Chondrocyte (in vitro differentiated cells): ENCODE results near the gene ARHGEF2. TPM values are rescaled to one million over a fixed set of nuclear protein-coding genes. Genes with fewer than 3 reads are reported as not detected.
A peak's percentile ranks its signal among the peaks of the same experiment; 100 is the strongest.

ENCODE experiments used
- DNase-seq: peaks from one replicate; pipeline ENCODE4 v3.0.0; 2021; ENCODE audit warnings: mixed read lengths, low spot score
- H3K27ac Mint-ChIP-seq: one replicate; pipeline ENCODE4 v1.8.0; 2021; ENCODE audit warnings: mild to moderate bottlenecking, moderate library complexity, mixed read lengths; ENCODE audit not compliant: unreplicated experiment
- H3K27me3 Mint-ChIP-seq: 2 replicates; pipeline ENCODE4 v1.8.0; 2021; ENCODE audit warnings: low read depth, mixed read lengths
- H3K36me3 Mint-ChIP-seq: 2 replicates; pipeline ENCODE4 v1.8.0; 2021; ENCODE audit warnings: low read depth, mixed read lengths
- H3K4me1 Mint-ChIP-seq: 2 replicates; pipeline ENCODE4 v1.8.0; 2021; ENCODE audit warnings: low read depth, mild to moderate bottlenecking, mixed read lengths
- H3K4me3 Mint-ChIP-seq: one replicate; pipeline ENCODE4 v1.8.0; 2021; ENCODE audit warnings: mild to moderate bottlenecking, moderate library complexity, mixed read lengths; ENCODE audit not compliant: unreplicated experiment
- H3K9me3 Mint-ChIP-seq: 2 replicates; pipeline ENCODE4 v1.8.0; 2021; ENCODE audit warnings: low read depth, mixed read lengths
- CTCF ChIP-seq: fragments of 200-600 bp; sonication (generic); IDR thresholded peaks from 2 replicates; pipeline ENCODE4 v1.5.0; 2021; ENCODE audit warnings: antibody characterized with exemption, mild to moderate bottlenecking, moderate library complexity
- total RNA-seq: library from RNA; stranded (reverse); gene quantifications from 3 replicates; pipeline ENCODE4 v1.2.1, GENCODE V29; 2021

The ARHGEF2 gene
- total RNA-seq, 1 donor from 2014 or later, result 203 TPM

GRCh38 chr1:155946633-155947219 lies 31.6 kb downstream of the ARHGEF2 start:
- H3K36me3 Mint-ChIP-seq, result peaks cover 31% of the 10 kb centered on the region
- peaks cover 25% of the 10 kb centered on the region for H3K4me1 Mint-ChIP-seq
- no peak for TF ChIP-seq CTCF
- H3K27ac Mint-ChIP-seq, result no peak overlapping the region
- DNase-seq, result no peak
- H3K9me3 Mint-ChIP-seq, result no peaks in the 10 kb centered on the region
- no peaks in the 10 kb centered on the region for H3K27me3 Mint-ChIP-seq
- no peak overlapping the region for H3K4me3 Mint-ChIP-seq

GRCh38 chr1:155944444-155944799 lies 33.9 kb downstream of the ARHGEF2 start:
- H3K27me3 Mint-ChIP-seq, result no peaks in the 10 kb centered on the region
- no peak overlapping the region for H3K4me3 Mint-ChIP-seq
- no peak for DNase-seq
- H3K27ac Mint-ChIP-seq, result no peak overlapping the region
- peaks cover 42% of the 10 kb centered on the region for H3K4me1 Mint-ChIP-seq
- H3K36me3 Mint-ChIP-seq, result peaks cover 18% of the 10 kb centered on the region
- no peak for TF ChIP-seq CTCF
- H3K9me3 Mint-ChIP-seq, result no peaks in the 10 kb centered on the region

- H3K4me1 Mint-ChIP-seq, result peaks cover 53% of the 10 kb centered on the region
- DNase-seq, result no peak
- no peak overlapping the region for H3K4me3 Mint-ChIP-seq
- no peaks in the 10 kb centered on the region for H3K27me3 Mint-ChIP-seq
- no peak for TF ChIP-seq CTCF
- H3K36me3 Mint-ChIP-seq, result peaks cover 13% of the 10 kb centered on the region
- no peaks in the 10 kb centered on the region for H3K9me3 Mint-ChIP-seq
- peak overlapping the region; percentile 77 for H3K27ac Mint-ChIP-seq
Observed at GRCh38 chr1:155942578-155943141, 35.7 kb downstream of the ARHGEF2 start.

- Mint-ChIP-seq H3K27me3 (no peaks in the 10 kb centered on the region), H3K4me1 (peaks cover 53% of the 10 kb centered on the region), H3K4me3 (no peak overlapping the region), H3K27ac (peak overlapping the region; percentile 95), H3K9me3 (no peaks in the 10 kb centered on the region), H3K36me3 (peaks cover 10% of the 10 kb centered on the region)
- DNase-seq, result no peak
- no peak for TF ChIP-seq CTCF
Observed at GRCh38 chr1:155941845-155942531, 36.4 kb downstream of the ARHGEF2 start.

- H3K27me3 Mint-ChIP-seq, result no peaks in the 10 kb centered on the region
- H3K27ac Mint-ChIP-seq, result peak within 1 kb of the TSS; percentile 95
- peaks cover 2% of the 10 kb centered on the region for H3K36me3 Mint-ChIP-seq
- H3K4me1 Mint-ChIP-seq, result peaks cover 52% of the 10 kb centered on the region
- no peak for DNase-seq
- H3K4me3 Mint-ChIP-seq, result no peak within 1 kb of the TSS
- TF ChIP-seq CTCF, result no peak
- no peaks in the 10 kb centered on the region for H3K9me3 Mint-ChIP-seq
Observed at GRCh38 chr1:155940993-155941844, 37.1 kb downstream of the ARHGEF2 start, which contains the start of gene RXFP4. Gene RXFP4, plus strand, starts transcription at chr1:155941638. Its CDS starts 72 bp downstream, at chr1:155941710.
